Suprapubic skin (tissue), 4 donors: Measurements from ENCODE around the gene MCTP2. TPM values are rescaled to one million over a fixed set of nuclear protein-coding genes. Genes with fewer than 3 reads are reported as not detected.

Source experiments
- DNase-seq, 2 donors: peaks; one replicate each; pipeline ENCODE4 v3.0.0-alpha.2; 2019; ENCODE audit warnings: low spot score in 2 of 2
- H3K27ac ChIP-seq: fragments of 200-600 bp; sonication (generic); one replicate; pipeline ENCODE4 v1.5.1; 2019
- H3K27me3 ChIP-seq: fragments of 200-600 bp; sonication (generic); one replicate; pipeline ENCODE4 v1.5.1; 2019
- H3K36me3 ChIP-seq: fragments of 200-600 bp; sonication (generic); one replicate; pipeline ENCODE4 v1.5.1; 2019
- H3K4me1 ChIP-seq: fragments of 200-600 bp; sonication (generic); one replicate; pipeline ENCODE4 v1.5.1; 2019
- H3K4me3 ChIP-seq: fragments of 200-600 bp; sonication (generic); one replicate; pipeline ENCODE4 v1.5.1; 2019; ENCODE audit warnings: mild to moderate bottlenecking
- H3K9me3 ChIP-seq: fragments of 200-600 bp; sonication (generic); one replicate; pipeline ENCODE4 v1.5.1; 2019
- EP300 ChIP-seq: sonication (generic); formaldehyde crosslinking; IDR thresholded peaks from one replicate; pipeline ENCODE4 v1.6.1; 2017; ENCODE audit warnings: antibody characterized with exemption
- POLR2A ChIP-seq, 2 donors: fragments of 450-650 bp; IDR thresholded peaks; one replicate each; pipeline ENCODE4 v1.6.1; 2017; ENCODE audit warnings: antibody characterized with exemption in 2 of 2, mild to moderate bottlenecking in 2 of 2, moderate library complexity in 2 of 2
- POLR2AphosphoS5 ChIP-seq, 3 donors: sonication (generic); formaldehyde crosslinking; IDR thresholded peaks; one replicate each; pipeline ENCODE4 v1.6.1; 2017; ENCODE audit warnings: antibody characterized with exemption in 3 of 3
- WGBS: methylation state at CpG from one replicate; pipeline ENCODE4 v1.1.5; 2018; 5-methylcytosine and 5-hydroxymethylcytosine counted together
- total RNA-seq, 4 donors: library from RNA; depleted of rRNA; stranded (reverse); fragments of >200 nt; gene quantifications; one replicate each; pipeline ENCODE4 v1.1.0, GENCODE V29; 2016
- TF ChIP-seq, protein P1 (sequence below), 2 donors: fragments of 200-600 bp in 1 of 2; fragments of 450-650 bp in 1 of 2; sonication (generic) in 1 of 2; IDR thresholded peaks; one replicate each; pipeline ENCODE4 v1.5.1; 2016 to 2019; ENCODE audit warnings: antibody characterized with exemption in 2 of 2, mild to moderate bottlenecking in 1 of 2, moderate library complexity in 1 of 2

MCTP2 gene
- total RNA-seq, 4 donors from 2014 or later = 17.2 to 41.8 (median 20.5) TPM

DNA sequence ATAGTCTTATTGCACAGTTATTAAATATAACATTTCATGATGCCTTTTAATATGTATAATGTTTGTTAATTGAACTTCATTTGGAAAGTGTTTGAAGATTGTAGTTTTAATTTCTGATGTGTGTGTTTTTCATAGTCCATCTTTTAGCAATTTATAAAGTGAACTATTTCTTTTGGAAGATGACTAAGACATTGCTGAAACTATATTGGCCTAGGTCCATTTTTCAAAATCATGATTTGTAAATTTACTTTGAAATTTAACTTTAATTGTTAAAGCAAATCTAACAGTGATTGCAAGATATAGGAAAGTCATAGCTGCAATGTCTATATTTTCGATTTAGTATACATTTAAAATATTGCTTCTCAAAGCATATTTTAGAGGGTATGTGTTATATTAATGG is 30.8 kb downstream of the MCTP2 start:
- 83% methylated on average over 1 of the region's 1 CpG for WGBS
- H3K36me3 ChIP-seq = no peaks in the 10 kb centered on the region
- no peak overlapping the region for H3K4me3 ChIP-seq
- H3K27ac ChIP-seq = no peak overlapping the region
- H3K9me3 ChIP-seq = no peaks in the 10 kb centered on the region
- DNase-seq = no peak
- TF ChIP-seq, protein P1, sequence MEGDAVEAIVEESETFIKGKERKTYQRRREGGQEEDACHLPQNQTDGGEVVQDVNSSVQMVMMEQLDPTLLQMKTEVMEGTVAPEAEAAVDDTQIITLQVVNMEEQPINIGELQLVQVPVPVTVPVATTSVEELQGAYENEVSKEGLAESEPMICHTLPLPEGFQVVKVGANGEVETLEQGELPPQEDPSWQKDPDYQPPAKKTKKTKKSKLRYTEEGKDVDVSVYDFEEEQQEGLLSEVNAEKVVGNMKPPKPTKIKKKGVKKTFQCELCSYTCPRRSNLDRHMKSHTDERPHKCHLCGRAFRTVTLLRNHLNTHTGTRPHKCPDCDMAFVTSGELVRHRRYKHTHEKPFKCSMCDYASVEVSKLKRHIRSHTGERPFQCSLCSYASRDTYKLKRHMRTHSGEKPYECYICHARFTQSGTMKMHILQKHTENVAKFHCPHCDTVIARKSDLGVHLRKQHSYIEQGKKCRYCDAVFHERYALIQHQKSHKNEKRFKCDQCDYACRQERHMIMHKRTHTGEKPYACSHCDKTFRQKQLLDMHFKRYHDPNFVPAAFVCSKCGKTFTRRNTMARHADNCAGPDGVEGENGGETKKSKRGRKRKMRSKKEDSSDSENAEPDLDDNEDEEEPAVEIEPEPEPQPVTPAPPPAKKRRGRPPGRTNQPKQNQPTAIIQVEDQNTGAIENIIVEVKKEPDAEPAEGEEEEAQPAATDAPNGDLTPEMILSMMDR (IDR thresholded peaks at IDR 0.05) = no peak
- TF ChIP-seq POLR2A (IDR thresholded peaks at IDR 0.05) (no peak), EP300 (no peak)
- no peaks in the 10 kb centered on the region for H3K27me3 ChIP-seq
- H3K4me1 ChIP-seq = peaks cover 7% of the 10 kb centered on the region

DNA sequence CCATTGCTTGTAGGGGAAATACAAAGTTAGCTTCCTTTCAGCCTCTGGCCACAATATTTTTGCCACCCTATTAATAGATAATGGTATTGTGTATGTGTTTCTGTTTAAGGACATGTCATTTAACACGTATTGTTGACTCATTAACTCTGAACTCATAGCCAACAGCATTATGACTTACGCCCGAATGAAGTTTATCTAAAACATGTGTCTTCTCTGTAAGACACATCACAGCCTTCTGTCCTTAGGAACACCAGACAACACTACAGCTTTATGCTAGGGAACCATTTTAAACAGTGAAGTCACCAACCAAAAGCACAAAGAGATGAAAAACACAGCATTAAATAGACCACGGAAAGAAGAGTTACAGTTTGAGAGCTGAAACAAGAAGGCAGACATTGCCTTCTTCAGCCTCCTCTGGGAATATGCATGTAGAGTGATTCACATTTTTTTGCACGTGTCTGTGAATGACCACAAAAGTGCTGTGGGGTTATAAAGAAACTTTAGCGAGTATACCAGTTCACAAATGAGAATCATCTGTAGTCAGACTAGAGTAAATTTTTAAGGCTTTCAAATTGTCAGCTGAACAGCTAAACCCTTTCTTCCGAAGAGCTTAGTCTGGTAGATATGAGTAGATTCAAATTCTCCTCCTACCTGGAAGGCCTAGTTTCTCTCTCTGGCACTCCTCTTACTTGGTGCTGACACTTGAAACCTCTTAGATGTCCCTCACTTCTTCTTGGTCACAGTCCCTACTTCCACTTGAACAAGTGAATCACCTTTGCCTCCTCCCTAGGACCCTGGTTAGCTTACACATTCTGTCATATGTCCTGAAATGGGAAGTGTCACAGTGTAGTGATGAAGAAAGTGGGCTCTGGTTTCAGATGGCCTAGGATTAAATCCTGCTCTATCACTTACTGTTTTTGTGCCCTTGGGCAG is 32.2 kb downstream of the MCTP2 start:
- DNase-seq = no peak
- Histone ChIP-seq H3K36me3 (no peaks in the 10 kb centered on the region), H3K9me3 (no peaks in the 10 kb centered on the region), H3K4me1 (peaks cover 7% of the 10 kb centered on the region), H3K27ac (peak overlapping the region; percentile 39), H3K27me3 (no peaks in the 10 kb centered on the region), H3K4me3 (no peak overlapping the region)
- TF ChIP-seq POLR2A (IDR thresholded peaks at IDR 0.05) (no peak), POLR2AphosphoS5 (IDR thresholded peaks at IDR 0.05) (no peak), EP300 (no peak)
- TF ChIP-seq, protein P1 (IDR thresholded peaks at IDR 0.05) = no peak
- WGBS = 53% methylated on average over 7 of the region's 7 CpGs

GRCh38 chr15:94265009-94265408 is 33.6 kb downstream of the MCTP2 start:
- TF ChIP-seq POLR2A (IDR thresholded peaks at IDR 0.05) (no peak), POLR2AphosphoS5 (IDR thresholded peaks at IDR 0.05) (no peak), EP300 (no peak)
- TF ChIP-seq, protein P1 (IDR thresholded peaks at IDR 0.05) = no peak
- no peaks in the 10 kb centered on the region for H3K36me3 ChIP-seq
- H3K27me3 ChIP-seq = no peaks in the 10 kb centered on the region
- H3K9me3 ChIP-seq = no peaks in the 10 kb centered on the region
- H3K4me1 ChIP-seq = peaks cover 7% of the 10 kb centered on the region
- 74% methylated on average over 4 of the region's 4 CpGs for WGBS
- no peak overlapping the region for H3K4me3 ChIP-seq
- no peak for DNase-seq
- H3K27ac ChIP-seq = no peak overlapping the region

DNA sequence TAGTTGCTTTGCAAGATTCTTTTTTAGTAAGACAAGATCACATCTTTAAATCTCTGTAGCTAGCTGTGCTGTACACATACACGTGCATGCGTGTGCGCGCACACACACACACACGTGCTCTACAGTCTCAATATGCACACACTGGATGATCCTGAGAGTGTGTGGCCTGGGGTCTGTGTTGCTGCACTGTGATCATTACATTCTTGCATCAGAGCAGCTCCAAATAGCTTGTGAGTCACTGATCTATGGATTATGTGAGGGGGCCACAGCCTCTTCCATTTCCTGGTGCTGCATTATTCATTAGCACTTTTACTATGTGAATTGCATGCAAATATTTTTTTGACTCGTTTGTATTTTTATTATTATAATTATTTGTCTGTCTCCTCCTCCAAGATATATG is 34.6 kb downstream of the MCTP2 start:
- Histone ChIP-seq H3K27ac (no peak overlapping the region), H3K36me3 (no peaks in the 10 kb centered on the region), H3K4me3 (no peak overlapping the region), H3K9me3 (no peaks in the 10 kb centered on the region), H3K4me1 (peaks cover 7% of the 10 kb centered on the region), H3K27me3 (no peaks in the 10 kb centered on the region)
- 71% methylated on average over 6 of the region's 6 CpGs for WGBS
- no peak for DNase-seq
- TF ChIP-seq, protein P1 (IDR thresholded peaks at IDR 0.05) = no peak
- TF ChIP-seq POLR2A (IDR thresholded peaks at IDR 0.05) (no peak), POLR2AphosphoS5 (IDR thresholded peaks at IDR 0.05) (no peak), EP300 (no peak)

GRCh38 chr15:94266789-94267188 is 35.4 kb downstream of the MCTP2 start:
- H3K36me3 ChIP-seq = no peaks in the 10 kb centered on the region
- 87% methylated on average over 3 of the region's 3 CpGs for WGBS
- H3K27me3 ChIP-seq = no peaks in the 10 kb centered on the region
- H3K4me1 ChIP-seq = peaks cover 7% of the 10 kb centered on the region
- no peak overlapping the region for H3K27ac ChIP-seq
- DNase-seq = no peak
- H3K4me3 ChIP-seq = no peak overlapping the region
- no peaks in the 10 kb centered on the region for H3K9me3 ChIP-seq
- TF ChIP-seq POLR2AphosphoS5 (IDR thresholded peaks at IDR 0.05) = no peak
- TF ChIP-seq, protein P1 (IDR thresholded peaks at IDR 0.05) = no peak
- no peak for TF ChIP-seq POLR2A (IDR thresholded peaks at IDR 0.05)
- TF ChIP-seq EP300 = no peak
